CD4-positive, alpha-beta T cell (primary cell): Measurements from ENCODE around the gene GOLT1A. TPM values are rescaled to one million over a fixed set of nuclear protein-coding genes. Genes with fewer than 3 reads are reported as not detected.

ENCODE experiments used
- ATAC-seq: fragments of 200-7000 bp; cut with Tn5 transposase; one replicate; pipeline ENCODE4 v1.10.0; 2022; ENCODE audit warnings: mild to moderate bottlenecking; ENCODE audit not compliant: poor library complexity
- CTCF ChIA-PET: fragments of 350-600 bp; sonication (Branson Sonifier 250); formaldehyde crosslinking; loops from one replicate; lab custom pipeline; 2021; ENCODE audit warnings: antibody characterized with exemption, inconsistent platforms; lab: Charles Lee
- POLR2A ChIA-PET: fragments of 350-600 bp; sonication (Branson Sonifier 250); formaldehyde crosslinking; loops from one replicate; lab custom pipeline; 2021; ENCODE audit warnings: antibody characterized with exemption, inconsistent platforms; lab: Charles Lee
- DNase-seq, 14 experiments: peaks; one replicate each; pipeline ENCODE4 v3.0.0-alpha.2; 2013 to 2020; ENCODE audit warnings: mixed read lengths in 2 of 14
- H3K27ac ChIP-seq, 2 donors: one replicate each; pipeline versions ENCODE4 v1.5.1 to v1.7.0; 2013; ENCODE audit warnings: low read length in 2 of 2, low read depth in 1 of 2, mild to moderate bottlenecking in 1 of 2
- H3K27me3 ChIP-seq, 2 experiments: 1 replicate in 1 of 2; 2 replicates in 1 of 2; pipeline versions ENCODE4 v1.6.1 to v1.7.0; 2013; ENCODE audit warnings: low read length in 2 of 2, control low read depth in 1 of 2, mild to moderate bottlenecking in 1 of 2, moderate library complexity in 1 of 2; ENCODE audit not compliant: insufficient read depth in 2 of 2, control insufficient read depth in 1 of 2
- H3K36me3 ChIP-seq: one replicate; pipeline ENCODE4 v1.6.1; 2013; ENCODE audit warnings: low read length, control low read depth; ENCODE audit not compliant: insufficient read depth
- H3K4me1 ChIP-seq: one replicate; pipeline ENCODE4 v1.6.1; 2013; ENCODE audit warnings: low read length, control low read depth; ENCODE audit not compliant: insufficient read depth
- H3K4me3 ChIP-seq: one replicate; pipeline ENCODE4 v1.5.1; 2013; ENCODE audit warnings: mild to moderate bottlenecking, low read length, moderate library complexity
- H3K9me3 ChIP-seq, 2 experiments: 1 replicate in 1 of 2; 2 replicates in 1 of 2; pipeline versions ENCODE4 v1.6.1 to v1.7.0; 2013; ENCODE audit warnings: low read length in 2 of 2, mild to moderate bottlenecking in 2 of 2, control low read depth in 1 of 2, moderate library complexity in 1 of 2; ENCODE audit not compliant: control insufficient read depth in 1 of 2, insufficient read depth in 1 of 2
- H3K27ac Mint-ChIP-seq: one replicate; pipeline ENCODE4 v1.8.0; 2020; ENCODE audit warnings: mixed read lengths
- H3K27me3 Mint-ChIP-seq: one replicate; pipeline ENCODE4 v1.8.0; 2021; ENCODE audit warnings: mixed read lengths
- H3K36me3 Mint-ChIP-seq: one replicate; pipeline ENCODE4 v1.8.0; 2021; ENCODE audit warnings: low read depth, mixed read lengths
- H3K4me1 Mint-ChIP-seq: one replicate; pipeline ENCODE4 v1.8.0; 2021; ENCODE audit warnings: low read depth, mixed read lengths
- H3K4me3 Mint-ChIP-seq: one replicate; pipeline ENCODE4 v1.8.0; 2020; ENCODE audit warnings: mild to moderate bottlenecking, mixed read lengths
- H3K9me3 Mint-ChIP-seq: one replicate; pipeline ENCODE4 v1.8.0; 2020; ENCODE audit warnings: mixed read lengths
- CTCF ChIP-seq: fragments of 200-600 bp; IDR thresholded peaks from one replicate; pipeline ENCODE4 v1.8.0; 2022; ENCODE audit warnings: antibody characterized with exemption, mild to moderate bottlenecking
- intact Hi-C, 2 experiments: fragments of 100-400 bp; cut with DNase I in 1 of 2; cut with micrococcal nuclease in 1 of 2; formaldehyde crosslinking; loops; one replicate each; pipeline versions ENCODE4 v1.15.1 to v1.9.0; 2023 to 2025; cut with DNase I, micrococcal nuclease
- total RNA-seq, 174 experiments: library from RNA in 2 of 174; stranded (reverse) in 2 of 174; gene quantifications; one replicate each; pipeline ENCODE4 v1.2.3 and lab custom pipeline; 2021 to 2026

GOLT1A gene
- total RNA-seq, 2 experiments from 2014 or later: 0.30 TPM; not detected in 1

GRCh38 chr1:204186597-204186996 lies 27.2 kb downstream of the GOLT1A start:
- Mint-ChIP-seq H3K9me3 (no peaks in the 10 kb centered on the region), H3K4me3 (no peak overlapping the region), H3K4me1 (peaks cover 11% of the 10 kb centered on the region), H3K27ac (no peak overlapping the region), H3K27me3 (peaks cover 52% of the 10 kb centered on the region), H3K36me3 (no peaks in the 10 kb centered on the region)
- DNase-seq (no peak), ATAC-seq (no peak)
- TF ChIP-seq CTCF: no peak
- no peaks in the 10 kb centered on the region for H3K36me3 ChIP-seq
- ChIA-PET POLR2A (no interaction called here), CTCF (no interaction called here)
- H3K27me3 ChIP-seq: peaks cover 21 to 48% of the 10 kb centered on the region in 2 experiments
- H3K4me1 ChIP-seq: peaks cover 18% of the 10 kb centered on the region
- H3K4me3 ChIP-seq: no peak overlapping the region
- intact Hi-C loops: no loop called here
- H3K9me3 ChIP-seq: no peaks in the 10 kb centered on the region
- no peak overlapping the region for H3K27ac ChIP-seq

GRCh38 chr1:204181116-204181515 lies 32.7 kb downstream of the GOLT1A start:
- ATAC-seq (no peak), DNase-seq (no peak)
- intact Hi-C loops: no loop called here
- no peak overlapping the region for H3K4me3 Mint-ChIP-seq
- peaks cover 6 to 8% of the 10 kb centered on the region in 2 experiments for H3K27me3 ChIP-seq
- no peaks in the 10 kb centered on the region for H3K36me3 ChIP-seq
- H3K4me3 ChIP-seq: no peak overlapping the region
- no peaks in the 10 kb centered on the region for H3K4me1 ChIP-seq
- no peak overlapping the region for H3K27ac ChIP-seq
- POLR2A ChIA-PET: no interaction called here
- no peak overlapping the region for H3K27ac Mint-ChIP-seq
- H3K4me1 Mint-ChIP-seq: no peaks in the 10 kb centered on the region
- no peaks in the 10 kb centered on the region for H3K9me3 Mint-ChIP-seq
- no peaks in the 10 kb centered on the region for H3K36me3 Mint-ChIP-seq
- CTCF ChIA-PET: no interaction called here
- TF ChIP-seq CTCF: no peak
- peaks cover 12% of the 10 kb centered on the region for H3K27me3 Mint-ChIP-seq
- H3K9me3 ChIP-seq: peaks cover 0 to 15% of the 10 kb centered on the region in 2 experiments

GRCh38 chr1:204180133-204180532 lies 33.7 kb downstream of the GOLT1A start:
- Histone ChIP-seq H3K27ac (no peak overlapping the region), H3K36me3 (no peaks in the 10 kb centered on the region), H3K4me3 (no peak overlapping the region), H3K27me3 (peaks cover 3 to 8% of the 10 kb centered on the region in 2 experiments), H3K9me3 (peaks cover 0 to 15% of the 10 kb centered on the region in 2 experiments), H3K4me1 (no peaks in the 10 kb centered on the region)
- no peak for ATAC-seq
- intact Hi-C loops: no loop called here
- TF ChIP-seq CTCF: no peak
- H3K27ac Mint-ChIP-seq: no peak overlapping the region
- H3K4me3 Mint-ChIP-seq: no peak overlapping the region
- H3K9me3 Mint-ChIP-seq: no peaks in the 10 kb centered on the region
- no peak for DNase-seq
- no peaks in the 10 kb centered on the region for H3K36me3 Mint-ChIP-seq
- no peaks in the 10 kb centered on the region for H3K4me1 Mint-ChIP-seq
- H3K27me3 Mint-ChIP-seq: peaks cover 12% of the 10 kb centered on the region
- ChIA-PET CTCF (no interaction called here), POLR2A (no interaction called here)
